Endodermal cell (in vitro differentiated cells): Measurements from ENCODE around the gene ADGRF1. TPM values are rescaled to one million over a fixed set of nuclear protein-coding genes. Genes with fewer than 3 reads are reported as not detected.

Source experiments
- DNase-seq: peaks from one replicate; pipeline ENCODE4 v3.0.0-alpha.2; 2017
- H3K27ac ChIP-seq: 2 replicates; pipeline ENCODE4 v1.5.1; 2013; ENCODE audit warnings: mild to moderate bottlenecking, low read depth, low read length, moderate library complexity
- H3K27me3 ChIP-seq: 2 replicates; pipeline ENCODE4 v1.6.1; 2013; ENCODE audit warnings: mild to moderate bottlenecking, low read length, moderate library complexity; ENCODE audit not compliant: insufficient read depth, control insufficient read depth, poor library complexity, severe bottlenecking
- H3K36me3 ChIP-seq: 2 replicates; pipeline ENCODE4 v1.7.0; 2013; ENCODE audit warnings: mild to moderate bottlenecking, low read length, moderate library complexity; ENCODE audit not compliant: control insufficient read depth, insufficient read depth
- H3K4me1 ChIP-seq: one replicate; pipeline ENCODE4 v1.7.0; 2013; ENCODE audit warnings: low read length; ENCODE audit not compliant: control insufficient read depth, insufficient read depth
- H3K4me3 ChIP-seq: 2 replicates; pipeline ENCODE4 v1.5.1; 2013; ENCODE audit warnings: mild to moderate bottlenecking, low read length, moderate library complexity
- H3K9ac ChIP-seq: 2 replicates; pipeline ENCODE4 v1.6.1; 2013; ENCODE audit warnings: mild to moderate bottlenecking, low read length, moderate library complexity; ENCODE audit not compliant: poor library complexity, severe bottlenecking; ENCODE audit errors: extremely low read depth
- H3K9me3 ChIP-seq: 2 replicates; pipeline ENCODE4 v1.6.1; 2013; ENCODE audit warnings: mild to moderate bottlenecking, low read length, moderate library complexity; ENCODE audit not compliant: control insufficient read depth
- H3K27ac Mint-ChIP-seq: 2 replicates; pipeline ENCODE4 v1.8.0; 2020; ENCODE audit warnings: mixed read lengths
- H3K27me3 Mint-ChIP-seq: 2 replicates; pipeline ENCODE4 v1.8.0; 2021; ENCODE audit warnings: mild to moderate bottlenecking, mixed read lengths; ENCODE audit not compliant: insufficient read depth
- H3K36me3 Mint-ChIP-seq: 2 replicates; pipeline ENCODE4 v1.8.0; 2020; ENCODE audit warnings: low read depth, mixed read lengths
- H3K4me1 Mint-ChIP-seq: 2 replicates; pipeline ENCODE4 v1.8.0; 2020; ENCODE audit warnings: mixed read lengths
- H3K4me3 Mint-ChIP-seq: 2 replicates; pipeline ENCODE4 v1.8.0; 2020; ENCODE audit warnings: mild to moderate bottlenecking, moderate library complexity, mixed read lengths
- H3K9me3 Mint-ChIP-seq: 2 replicates; pipeline ENCODE4 v1.8.0; 2020; ENCODE audit warnings: mild to moderate bottlenecking, mixed read lengths
- CTCF ChIP-seq: fragments of 200-600 bp; sonication (generic); conservative IDR thresholded peaks from 2 replicates; pipeline ENCODE4 v1.5.0; 2021; ENCODE audit warnings: antibody characterized with exemption, mild to moderate bottlenecking
- WGBS, 2 experiments: methylation state at CpG; one replicate each; pipeline versions ENCODE4 v1.1.5 to v1.1.7; 2013; ENCODE audit warnings: missing lambda C conversion rate in 2 of 2, mixed read lengths in 1 of 2; ENCODE audit not compliant: insufficient coverage in 1 of 2, insufficient read length in 1 of 2; 5-methylcytosine and 5-hydroxymethylcytosine counted together
- total RNA-seq, 2 donors: library from RNA; stranded (reverse); fragmentation: NEBNext Ultra II Directional in 1 of 2; extraction: Animal tissue kit (Norgen Biotek cat#: 25700) in 1 of 2; gene quantifications; 2 replicates in 1 of 2; 3 replicates in 1 of 2; pipeline ENCODE4 v1.2.1, GENCODE V29; 2021

The ADGRF1 gene
- total RNA-seq, 2 donors from 2014 or later: not detected

DNA sequence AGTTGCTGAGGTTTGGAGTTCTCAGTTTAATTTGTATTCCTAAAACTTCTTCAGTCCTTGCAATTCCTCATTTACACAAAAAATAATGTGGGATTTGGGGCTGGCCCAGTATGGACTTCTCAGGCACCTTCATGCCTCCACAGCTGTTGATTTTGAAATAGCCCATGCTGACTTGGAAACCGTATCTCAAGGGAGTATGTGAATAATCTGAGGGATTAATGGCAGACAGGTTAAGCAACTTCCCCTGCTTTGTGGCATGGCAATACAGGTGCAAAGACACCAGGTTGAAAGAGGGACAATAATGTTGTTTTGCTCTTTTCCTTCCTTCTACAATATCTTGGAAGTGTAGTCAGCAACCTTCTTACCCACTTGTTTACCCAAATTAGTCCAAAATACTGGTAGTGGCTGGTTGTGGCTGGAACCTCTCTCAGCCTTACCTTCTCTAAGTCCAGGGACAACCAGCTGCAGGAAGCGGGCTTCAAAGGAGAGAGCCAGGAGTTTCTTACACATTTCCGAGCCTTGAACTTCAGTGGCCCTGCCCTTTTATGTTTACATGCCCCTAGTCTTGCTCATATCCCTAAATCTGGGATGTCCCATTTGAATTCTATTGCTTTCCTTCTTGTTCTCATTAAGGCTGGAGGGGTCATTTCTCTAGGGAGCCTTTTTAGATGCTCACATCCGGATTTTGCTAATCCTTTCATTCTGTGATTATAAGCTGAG is 44.1 kb upstream of the ADGRF1 start:
- no peak for DNase-seq
- H3K4me3 ChIP-seq: no peak overlapping the region
- no peaks in the 10 kb centered on the region for H3K9me3 Mint-ChIP-seq
- 79 to 93% methylated on average over 2 to 4 of the region's 4 CpGs for WGBS, 2 experiments
- H3K27me3 Mint-ChIP-seq: no peaks in the 10 kb centered on the region
- H3K36me3 Mint-ChIP-seq: no peaks in the 10 kb centered on the region
- no peak overlapping the region for H3K4me3 Mint-ChIP-seq
- no peaks in the 10 kb centered on the region for H3K9me3 ChIP-seq
- no peak overlapping the region for H3K27ac Mint-ChIP-seq
- no peak for TF ChIP-seq CTCF
- no peaks in the 10 kb centered on the region for H3K36me3 ChIP-seq
- H3K9ac ChIP-seq: no peak overlapping the region
- peaks cover 2% of the 10 kb centered on the region for H3K4me1 Mint-ChIP-seq
- no peaks in the 10 kb centered on the region for H3K4me1 ChIP-seq
- no peaks in the 10 kb centered on the region for H3K27me3 ChIP-seq
- no peak overlapping the region for H3K27ac ChIP-seq

GRCh38 chr6:47084610-47085009 is 42.5 kb upstream of the ADGRF1 start:
- Histone ChIP-seq H3K36me3 (no peaks in the 10 kb centered on the region), H3K27ac (no peak overlapping the region), H3K9ac (no peak overlapping the region), H3K4me3 (no peak overlapping the region), H3K9me3 (no peaks in the 10 kb centered on the region), H3K27me3 (no peaks in the 10 kb centered on the region), H3K4me1 (no peaks in the 10 kb centered on the region)
- H3K27ac Mint-ChIP-seq: no peak overlapping the region
- H3K27me3 Mint-ChIP-seq: no peaks in the 10 kb centered on the region
- 83 to 100% methylated on average over 1 to 2 of the region's 2 CpGs for WGBS, 2 experiments
- H3K4me1 Mint-ChIP-seq: peaks cover 2% of the 10 kb centered on the region
- no peak for DNase-seq
- no peak for TF ChIP-seq CTCF
- H3K9me3 Mint-ChIP-seq: no peaks in the 10 kb centered on the region
- H3K36me3 Mint-ChIP-seq: no peaks in the 10 kb centered on the region
- H3K4me3 Mint-ChIP-seq: no peak overlapping the region

- Histone ChIP-seq H3K9me3 (no peaks in the 10 kb centered on the region), H3K4me1 (no peaks in the 10 kb centered on the region), H3K36me3 (no peaks in the 10 kb centered on the region), H3K27me3 (no peaks in the 10 kb centered on the region), H3K27ac (no peak overlapping the region), H3K4me3 (no peak overlapping the region), H3K9ac (no peak overlapping the region)
- Mint-ChIP-seq H3K27me3 (no peaks in the 10 kb centered on the region), H3K27ac (no peak overlapping the region), H3K9me3 (no peaks in the 10 kb centered on the region), H3K4me3 (no peak overlapping the region), H3K36me3 (no peaks in the 10 kb centered on the region), H3K4me1 (peaks cover 2% of the 10 kb centered on the region)
- DNase-seq: no peak
- no peak for TF ChIP-seq CTCF
- 86 to 88% methylated on average over 3 of the region's 3 CpGs for WGBS, 2 experiments
Observed at GRCh38 chr6:47083586-47084047, 41.5 kb upstream of the ADGRF1 start.
